SW480 (cell line): ENCODE measurements around the gene COL6A2.
A peak's percentile ranks its signal among the peaks of the same experiment; 100 is the strongest.
"Not testable (repeated sequence)": the region's sequence is repeated elsewhere in the genome, so short reads cannot be mapped to it uniquely, and the experiment has no call there.

Experiments used
- DNase-seq: peaks from one replicate; pipeline ENCODE4 v3.0.0-alpha.2; 2016; ENCODE audit warnings: low spot score

Gene COL6A2

GRCh38 chr21:46097336-46098293 lies at the start of gene COL6A2:
Gene COL6A2 (plus strand): TSS chr21:46098112.
- peak; percentile 25 for DNase-seq

- no peak for DNase-seq
Measured at GRCh38 chr21:46048926-46049889, 48.7 kb upstream of the COL6A2 start.

DNA sequence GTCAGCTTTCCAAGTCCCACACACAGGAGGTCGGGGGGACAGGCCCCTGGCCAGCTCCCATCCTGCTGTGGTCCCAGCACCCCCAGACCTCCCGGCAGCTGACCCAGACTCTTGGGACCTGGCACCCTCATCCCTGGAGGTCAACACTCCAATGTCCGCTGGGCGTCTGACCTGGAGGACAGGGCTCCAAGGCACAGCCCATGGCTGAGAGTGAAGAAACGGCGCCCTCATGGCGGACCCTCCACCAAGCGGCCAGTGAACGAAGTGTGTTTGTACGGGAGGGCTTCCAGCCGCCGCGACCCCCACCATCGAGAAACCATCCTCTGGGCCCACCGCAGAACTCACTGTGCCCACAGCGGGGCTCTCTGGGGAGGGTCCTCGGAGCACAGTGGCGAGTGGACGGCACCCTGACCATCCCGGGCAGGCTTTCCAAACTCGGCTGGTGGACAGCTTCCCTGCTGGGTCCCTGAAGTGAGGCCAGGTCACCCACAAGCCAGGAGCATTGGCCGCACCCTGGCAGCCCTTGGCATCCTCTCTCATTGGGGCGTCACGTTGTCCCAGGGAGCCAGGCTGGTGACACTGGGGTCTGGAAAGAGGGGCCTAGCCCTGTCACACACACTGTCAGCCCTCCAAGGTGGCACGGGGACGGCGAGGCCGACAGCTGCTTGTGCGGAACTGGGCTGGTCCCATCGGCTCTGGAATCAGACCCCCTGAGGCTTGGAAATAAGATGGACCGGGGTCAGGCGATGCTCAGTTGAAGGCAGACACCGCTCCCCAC lies 47.8 kb upstream of the COL6A2 start:
- DNase-seq, result no peak

DNA sequence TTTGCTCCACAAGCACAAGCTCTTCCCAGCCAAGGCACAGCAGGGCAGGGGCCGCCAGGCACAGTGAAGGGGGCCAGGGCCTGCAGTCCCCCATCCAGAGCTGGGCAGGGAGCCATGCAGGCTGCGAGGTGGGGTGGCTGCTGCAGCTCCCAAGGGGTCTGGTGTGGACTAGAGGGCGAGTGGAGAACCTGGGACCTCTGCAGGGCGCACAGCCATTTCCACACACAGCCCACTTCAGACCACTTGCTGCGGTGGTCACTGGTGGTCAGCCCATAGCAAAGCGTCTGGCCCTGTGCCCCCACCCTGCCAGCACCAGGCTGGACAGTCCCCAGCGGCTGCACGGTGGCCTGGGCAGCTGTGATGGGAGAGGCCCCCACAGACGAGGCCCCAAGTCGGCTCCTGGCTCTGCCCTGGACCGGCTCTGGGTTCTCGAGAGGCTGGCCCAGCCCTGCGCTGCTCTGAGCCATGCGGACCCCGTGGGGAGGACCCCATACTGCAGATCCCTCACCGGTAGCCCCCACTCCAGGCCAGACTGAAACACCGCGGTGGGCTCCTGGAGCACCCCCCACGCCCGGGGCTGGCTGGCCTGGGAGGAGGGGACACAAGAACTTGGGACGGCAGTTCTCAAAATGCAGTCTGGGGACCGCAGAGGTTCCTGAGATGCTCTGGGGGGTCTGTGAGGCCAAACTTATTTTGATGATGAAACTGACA lies 47.1 kb upstream of the COL6A2 start:
- no peak for DNase-seq

- DNase-seq, result no peak
Measured at GRCh38 chr21:46051379-46051770, 46.5 kb upstream of the COL6A2 start.

DNA sequence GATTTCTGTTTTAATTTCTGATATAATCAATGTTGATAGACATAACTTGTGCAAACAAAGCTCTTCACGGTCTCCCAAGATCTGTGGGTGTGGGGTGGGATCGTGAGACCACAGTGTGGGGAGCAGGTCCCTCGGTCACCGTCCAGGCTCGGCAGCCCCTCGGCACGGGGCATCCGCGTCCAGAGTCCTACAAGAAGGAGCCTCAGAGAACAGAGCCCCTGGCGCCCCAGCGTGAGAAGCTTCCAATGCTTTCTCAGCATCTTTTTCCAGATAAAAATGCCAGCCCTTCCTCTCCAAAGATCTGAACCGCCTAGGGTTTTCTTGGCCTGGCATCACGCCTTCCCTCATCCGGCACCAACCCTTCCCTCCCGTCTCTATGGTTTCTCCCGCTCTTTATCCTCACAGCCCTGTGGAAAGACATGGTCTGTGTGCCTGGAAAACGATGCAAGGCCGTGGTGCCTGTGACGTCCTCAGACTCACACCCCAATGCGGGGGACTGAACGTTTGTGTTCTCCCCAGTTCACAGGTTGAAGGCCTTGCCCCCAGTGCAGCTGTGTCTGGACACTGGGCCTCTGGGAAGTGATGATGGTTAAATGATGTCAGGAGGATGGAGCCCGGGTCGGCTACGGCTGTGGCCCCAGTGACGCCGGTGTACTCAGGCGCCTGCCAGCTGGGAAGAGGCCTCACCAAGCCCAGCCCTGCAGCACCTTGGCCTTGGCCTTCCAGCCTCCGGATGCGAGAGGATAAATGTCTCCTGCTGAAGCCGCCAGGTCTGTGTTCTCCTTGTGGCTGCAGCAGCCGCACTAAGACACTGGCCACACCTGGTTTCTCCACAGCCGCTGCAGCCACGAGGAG lies 45.9 kb upstream of the COL6A2 start:
- peak; percentile 7 for DNase-seq

- DNase-seq, result peak; percentile 74
Measured at GRCh38 chr21:46052703-46053651, 44.9 kb upstream of the COL6A2 start.

GRCh38 chr21:46054031-46054430 lies 43.9 kb upstream of the COL6A2 start:
- no peak for DNase-seq

GRCh38 chr21:46054451-46054881 lies 43.4 kb upstream of the COL6A2 start:
- DNase-seq, result no peak

DNA sequence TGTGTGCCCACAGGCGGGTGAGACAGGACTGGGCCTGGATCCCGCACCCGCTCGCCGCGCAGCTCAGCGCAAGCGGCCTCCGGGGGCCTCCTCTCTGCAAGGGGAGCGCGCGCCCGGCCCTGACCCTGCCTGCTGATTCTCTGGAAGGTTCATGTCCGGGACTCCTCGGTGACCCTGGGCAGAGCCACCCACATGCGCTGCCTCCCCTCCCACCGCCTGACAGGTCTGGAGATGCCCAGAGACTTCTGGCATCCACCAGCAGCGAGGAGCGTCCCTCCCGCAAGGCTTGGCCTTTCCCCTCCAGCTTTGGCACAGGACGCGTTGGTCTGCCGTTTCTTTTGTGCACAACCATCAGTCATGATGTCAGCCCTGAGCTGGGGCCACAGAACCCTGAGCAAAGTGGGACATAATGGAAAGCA lies 42.0 kb upstream of the COL6A2 start:
- DNase-seq, result no peak

- no peak for DNase-seq
Measured at GRCh38 chr21:46056450-46056903, 41.4 kb upstream of the COL6A2 start.

- DNase-seq, result no peak
Measured at GRCh38 chr21:46057111-46057709, 40.7 kb upstream of the COL6A2 start.

DNA sequence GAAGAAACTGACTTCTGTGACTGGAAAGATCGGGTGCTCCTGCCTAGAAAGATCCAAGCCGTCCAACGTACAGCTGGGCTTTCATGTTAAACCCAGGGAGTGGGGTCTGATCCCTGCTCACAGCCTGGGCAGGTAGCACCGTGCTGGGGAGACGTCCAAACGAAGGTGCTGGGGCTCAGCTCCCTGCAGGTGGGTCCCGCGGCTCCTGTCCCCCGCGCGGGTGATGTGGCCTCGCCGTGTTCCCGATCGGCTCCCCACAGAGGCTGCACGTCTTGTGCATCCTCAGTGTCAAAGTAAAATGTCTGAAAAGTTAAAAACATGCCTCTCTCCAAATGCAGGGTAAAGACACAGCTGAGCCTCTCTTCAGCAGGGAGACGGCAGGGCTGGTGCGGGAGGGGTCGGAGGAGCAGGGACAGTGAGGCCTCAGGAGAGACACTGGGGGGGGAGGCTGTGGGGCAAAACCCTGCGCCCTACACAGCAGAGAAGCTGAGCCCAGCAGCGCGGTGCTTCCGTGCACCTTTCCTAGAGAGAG lies 40.1 kb upstream of the COL6A2 start:
- DNase-seq, result no peak

DNA sequence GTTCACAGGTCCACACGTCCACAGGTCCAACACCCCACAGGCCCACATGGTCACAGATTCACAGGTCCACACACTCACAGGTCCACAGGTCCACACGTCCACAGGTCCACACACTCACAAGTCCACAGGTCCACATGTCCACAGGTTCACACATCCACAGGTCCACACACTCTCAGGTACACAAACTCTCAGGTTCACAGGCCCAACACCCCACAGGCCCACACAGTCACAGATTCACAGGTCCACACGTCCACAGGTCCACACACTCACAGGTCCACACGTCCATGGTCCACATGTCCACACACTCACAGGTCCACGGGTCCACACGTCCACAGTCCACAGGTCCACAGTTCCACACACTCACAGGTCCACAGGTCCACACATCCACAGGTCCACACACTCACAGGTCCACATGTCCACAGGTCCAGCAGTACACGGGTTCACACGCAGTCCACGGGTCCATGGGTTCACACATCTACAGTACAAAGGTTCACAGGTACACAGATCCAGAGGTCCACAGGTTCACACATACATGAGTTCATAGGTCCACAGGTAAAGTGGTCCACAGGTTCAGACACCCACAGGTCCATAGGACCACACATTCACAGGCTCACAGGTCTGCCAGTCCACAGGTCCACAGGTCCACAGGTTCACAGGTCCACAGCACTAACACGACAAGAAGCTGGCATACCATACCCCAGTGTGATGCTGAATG lies 39.3 kb upstream of the COL6A2 start:
- DNase-seq, result no peak

- DNase-seq, result no peak
Measured at GRCh38 chr21:46059195-46059594, 38.7 kb upstream of the COL6A2 start.

- DNase-seq, result not testable (repeated sequence)
Measured at GRCh38 chr21:46059711-46060455, 38.0 kb upstream of the COL6A2 start.

- DNase-seq, result peak; percentile 13
Measured at GRCh38 chr21:46060596-46061061, 37.3 kb upstream of the COL6A2 start.
